Right forelimb (tissue), 1 donor: ENCODE results near the gene KRTAP13-1.

Experiments used
- DNase-seq: peaks from one replicate; pipeline ENCODE4 v3.0.0-alpha.2; 2018

The KRTAP13-1 gene

GRCh38 chr21:30395731-30396130 lies at the start of gene KRTAP13-1:
Gene KRTAP13-1, plus strand, starts transcription at chr21:30396031. Its CDS starts 56 bp downstream, at chr21:30396087.
- no peak for DNase-seq

- no peak for DNase-seq
Measured at GRCh38 chr21:30348506-30348905, 47.3 kb upstream of the KRTAP13-1 start, which contains the start of gene KRTAP23-1. Gene KRTAP23-1, minus strand, starts transcription at chr21:30348606. Its CDS starts 0 bp downstream, at chr21:30348606.

- DNase-seq: no peak
Measured at GRCh38 chr21:30349572-30349971, 46.3 kb upstream of the KRTAP13-1 start.

- no peak for DNase-seq
Measured at GRCh38 chr21:30351534-30351933, 44.3 kb upstream of the KRTAP13-1 start.

- DNase-seq: no peak
Measured at GRCh38 chr21:30354308-30355005, 41.4 kb upstream of the KRTAP13-1 start.

GRCh38 chr21:30355906-30356305 lies 39.9 kb upstream of the KRTAP13-1 start:
- DNase-seq: no peak

- DNase-seq: no peak
Measured at GRCh38 chr21:30372139-30372770, 23.6 kb upstream of the KRTAP13-1 start, which contains the start of gene KRTAP13-2. Gene KRTAP13-2, minus strand, starts transcription at chr21:30372271. Its CDS starts 58 bp downstream, at chr21:30372213.

GRCh38 chr21:30382201-30382600 lies 13.6 kb upstream of the KRTAP13-1 start:
- no peak for DNase-seq

- DNase-seq: no peak
Measured at GRCh38 chr21:30391492-30392025, 4.3 kb upstream of the KRTAP13-1 start.

GRCh38 chr21:30408782-30409494 lies 13.1 kb downstream of the KRTAP13-1 start:
- DNase-seq: no peak

GRCh38 chr21:30415993-30416392 lies 20.2 kb downstream of the KRTAP13-1 start:
- no peak for DNase-seq

GRCh38 chr21:30425826-30426225 lies 30.0 kb downstream of the KRTAP13-1 start, which contains the start of gene KRTAP13-3:
Gene KRTAP13-3, minus strand, starts transcription at chr21:30425926. Its CDS starts 14 bp downstream, at chr21:30425912.
- DNase-seq: no peak

- no peak for DNase-seq
Measured at GRCh38 chr21:30426731-30427130, 30.9 kb downstream of the KRTAP13-1 start.

GRCh38 chr21:30430170-30430655 lies 34.4 kb downstream of the KRTAP13-1 start, which contains the start of gene KRTAP13-4:
Gene KRTAP13-4, plus strand, starts transcription at chr21:30430220. Its CDS starts 56 bp downstream, at chr21:30430276.
- DNase-seq: no peak

- no peak for DNase-seq
Measured at GRCh38 chr21:30434033-30434631, 38.3 kb downstream of the KRTAP13-1 start.

- DNase-seq: no peak
Measured at GRCh38 chr21:30437010-30437565, 41.3 kb downstream of the KRTAP13-1 start.

- no peak for DNase-seq
Measured at GRCh38 chr21:30439975-30440374, 44.1 kb downstream of the KRTAP13-1 start, which contains the start of gene KRTAP15-1. Gene KRTAP15-1, plus strand, starts transcription at chr21:30440275. Its CDS starts 53 bp downstream, at chr21:30440328.

GRCh38 chr21:30443226-30443625 lies 47.4 kb downstream of the KRTAP13-1 start:
- DNase-seq: no peak

GRCh38 chr21:30444204-30444603 lies 48.4 kb downstream of the KRTAP13-1 start:
- DNase-seq: no peak
